GM12874 (cell line): ENCODE data around the gene LRRC8A.

ENCODE experiments used
- TF ChIP-seq, protein P1 (sequence below): IDR thresholded peaks from 2 replicates; pipeline ENCODE4 v1.5.1; 2011; ENCODE audit warnings: low read depth, mild to moderate bottlenecking, control low read depth, low read length, moderate library complexity; ENCODE audit not compliant: insufficient read depth

Gene LRRC8A

DNA sequence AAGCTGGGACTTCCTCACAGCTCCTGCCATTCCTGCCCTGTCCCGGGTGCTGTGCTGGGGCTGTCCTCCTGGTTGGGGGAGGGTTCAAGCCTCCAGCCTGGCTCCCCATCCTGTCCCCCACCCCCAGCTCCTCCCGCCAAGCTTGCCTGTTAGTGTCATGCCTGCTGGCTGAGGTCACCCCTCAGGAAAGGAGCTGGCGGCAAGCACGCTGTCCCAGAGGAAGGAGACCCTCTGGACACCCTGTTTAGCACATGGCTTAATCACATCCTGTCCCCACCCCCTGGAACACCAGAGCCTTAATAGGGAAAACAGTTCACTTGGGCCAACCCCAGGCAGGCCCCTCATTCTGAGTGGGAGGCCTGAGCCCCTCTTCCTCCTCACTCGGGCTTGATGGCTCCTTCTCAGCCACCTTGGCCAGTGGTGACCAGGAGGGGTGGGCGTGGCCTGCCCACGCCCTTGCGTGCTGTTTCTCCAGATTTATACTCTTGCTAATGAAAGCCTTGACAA, 29.6 kb downstream of the LRRC8A start:
- TF ChIP-seq, protein P1, sequence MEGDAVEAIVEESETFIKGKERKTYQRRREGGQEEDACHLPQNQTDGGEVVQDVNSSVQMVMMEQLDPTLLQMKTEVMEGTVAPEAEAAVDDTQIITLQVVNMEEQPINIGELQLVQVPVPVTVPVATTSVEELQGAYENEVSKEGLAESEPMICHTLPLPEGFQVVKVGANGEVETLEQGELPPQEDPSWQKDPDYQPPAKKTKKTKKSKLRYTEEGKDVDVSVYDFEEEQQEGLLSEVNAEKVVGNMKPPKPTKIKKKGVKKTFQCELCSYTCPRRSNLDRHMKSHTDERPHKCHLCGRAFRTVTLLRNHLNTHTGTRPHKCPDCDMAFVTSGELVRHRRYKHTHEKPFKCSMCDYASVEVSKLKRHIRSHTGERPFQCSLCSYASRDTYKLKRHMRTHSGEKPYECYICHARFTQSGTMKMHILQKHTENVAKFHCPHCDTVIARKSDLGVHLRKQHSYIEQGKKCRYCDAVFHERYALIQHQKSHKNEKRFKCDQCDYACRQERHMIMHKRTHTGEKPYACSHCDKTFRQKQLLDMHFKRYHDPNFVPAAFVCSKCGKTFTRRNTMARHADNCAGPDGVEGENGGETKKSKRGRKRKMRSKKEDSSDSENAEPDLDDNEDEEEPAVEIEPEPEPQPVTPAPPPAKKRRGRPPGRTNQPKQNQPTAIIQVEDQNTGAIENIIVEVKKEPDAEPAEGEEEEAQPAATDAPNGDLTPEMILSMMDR = no peak

DNA sequence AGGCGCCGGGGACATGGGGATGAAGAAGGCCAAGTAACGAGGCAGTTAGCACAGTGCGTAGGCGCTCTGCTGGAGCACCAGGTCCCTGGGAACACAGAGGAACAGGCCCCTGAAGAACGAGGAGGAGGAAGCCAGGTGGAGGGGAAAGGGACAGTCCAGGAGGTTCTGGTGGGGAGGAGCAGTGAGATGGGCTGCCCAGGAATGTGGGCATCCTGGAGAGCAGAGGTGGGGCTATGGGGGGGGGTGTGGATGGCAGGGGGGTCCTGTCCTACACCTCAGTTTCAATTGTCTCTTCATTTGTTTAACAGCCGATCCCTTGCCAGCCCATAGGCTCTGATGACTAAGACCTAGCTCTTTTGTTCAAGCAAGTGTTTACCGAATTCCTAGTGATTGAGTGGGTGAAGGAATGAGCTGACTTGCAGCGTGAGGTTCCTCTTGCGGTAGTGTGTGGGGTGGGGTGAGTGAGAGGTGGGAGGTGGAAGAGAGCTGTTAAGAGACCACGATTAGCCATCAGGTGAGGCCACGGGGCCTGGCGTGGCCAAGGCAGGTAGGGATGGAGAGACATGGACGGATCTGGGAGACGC, 30.4 kb downstream of the LRRC8A start:
- TF ChIP-seq, protein P1 = no peak

DNA sequence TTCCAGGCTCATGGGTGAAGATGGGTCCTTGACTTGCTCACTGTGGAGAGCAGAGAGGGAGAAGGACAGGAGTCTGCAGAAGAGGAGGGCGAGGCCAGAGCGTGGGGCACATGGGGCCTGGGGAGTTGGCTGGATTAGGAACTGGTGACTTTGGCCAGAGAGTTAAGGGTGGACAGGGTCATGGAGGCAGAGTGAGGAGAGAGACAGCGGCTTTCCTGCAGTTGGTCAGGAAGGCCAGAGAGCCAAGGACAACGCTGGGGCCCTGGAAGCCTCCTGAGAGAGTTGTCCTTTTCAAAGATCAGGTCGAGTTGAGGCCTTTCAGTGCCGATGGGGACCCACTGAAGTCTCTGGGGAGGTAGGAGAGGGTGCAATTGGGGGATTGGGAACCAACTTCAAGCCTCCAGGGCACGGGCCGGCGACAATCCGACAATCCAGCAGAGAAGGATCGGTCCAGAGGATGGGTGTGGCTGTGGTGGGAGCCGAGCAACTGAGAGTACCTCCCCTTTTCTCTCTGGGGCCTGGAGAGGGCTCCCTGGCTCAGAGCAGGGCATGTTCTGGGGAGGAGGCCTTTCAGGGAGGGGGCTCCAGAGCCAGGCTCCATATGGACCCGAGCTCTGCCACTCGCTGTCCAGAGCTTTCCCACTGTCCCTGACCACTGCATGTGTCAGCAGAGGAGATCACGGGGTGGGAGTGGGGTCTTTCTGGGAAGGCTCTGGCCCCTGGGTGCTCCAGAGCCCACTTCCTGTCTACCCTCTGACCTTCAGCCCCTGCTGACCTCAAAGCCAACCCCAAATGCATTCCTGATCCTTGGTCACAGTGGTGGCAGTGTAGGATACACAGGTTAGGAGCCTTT, 31.3 kb downstream of the LRRC8A start:
- TF ChIP-seq, protein P1 = no peak

DNA sequence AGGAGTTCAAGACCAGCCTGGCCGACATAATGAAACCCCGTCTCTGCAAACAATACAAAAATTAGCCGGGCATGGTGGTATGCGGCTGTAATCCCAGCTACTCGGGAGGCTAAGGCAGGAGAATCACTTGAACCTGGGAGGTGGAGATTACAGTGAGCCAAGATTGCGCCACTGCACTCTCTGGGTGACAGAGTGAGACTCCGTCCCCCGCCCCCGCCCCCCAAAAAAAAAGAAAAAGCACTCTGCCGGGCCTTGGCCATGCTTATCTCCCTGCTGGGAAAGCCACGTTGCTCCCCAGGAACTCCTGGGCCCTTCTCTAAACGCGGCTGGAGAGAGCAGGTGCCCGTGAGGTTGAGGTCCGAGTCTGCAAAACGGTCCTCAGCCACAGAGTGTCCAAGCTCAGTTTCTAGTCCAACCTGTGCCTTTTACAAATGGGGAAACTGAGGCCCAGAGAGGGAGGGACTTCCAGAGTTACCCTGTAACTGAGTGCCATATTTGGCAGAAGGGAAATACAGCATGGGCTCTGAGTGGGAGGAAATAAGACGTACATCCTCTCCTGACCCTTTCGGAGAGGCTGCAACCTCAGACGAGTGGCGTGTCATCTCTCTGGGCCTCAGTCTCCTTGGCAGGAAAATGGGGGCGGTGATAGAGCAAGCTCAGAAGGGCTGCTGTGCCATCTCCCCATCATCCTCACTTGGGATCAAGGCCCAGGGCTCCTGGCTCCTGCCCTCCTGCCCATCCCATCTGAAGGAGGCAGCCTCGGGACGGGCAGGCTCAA, 32.3 kb downstream of the LRRC8A start:
- TF ChIP-seq, protein P1 = no peak

DNA sequence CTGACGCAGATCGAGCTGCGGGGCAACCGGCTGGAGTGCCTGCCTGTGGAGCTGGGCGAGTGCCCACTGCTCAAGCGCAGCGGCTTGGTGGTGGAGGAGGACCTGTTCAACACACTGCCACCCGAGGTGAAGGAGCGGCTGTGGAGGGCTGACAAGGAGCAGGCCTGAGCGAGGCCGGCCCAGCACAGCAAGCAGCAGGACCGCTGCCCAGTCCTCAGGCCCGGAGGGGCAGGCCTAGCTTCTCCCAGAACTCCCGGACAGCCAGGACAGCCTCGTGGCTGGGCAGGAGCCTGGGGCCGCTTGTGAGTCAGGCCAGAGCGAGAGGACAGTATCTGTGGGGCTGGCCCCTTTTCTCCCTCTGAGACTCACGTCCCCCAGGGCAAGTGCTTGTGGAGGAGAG, 34.3 kb downstream of the LRRC8A start:
- TF ChIP-seq, protein P1 = no peak

GRCh38 chr9:128916745-128917144, 34.8 kb downstream of the LRRC8A start:
- TF ChIP-seq, protein P1 = no peak
